H1 (cell line): ENCODE measurements around the gene TMEM198. TPM values are rescaled to one million over a fixed set of nuclear protein-coding genes. Genes with fewer than 3 reads are reported as not detected.
A peak's percentile ranks its signal among the peaks of the same experiment; 100 is the strongest.

Experiments used
- CTCF ChIA-PET: fragments of 300-600 bp; sonication (Branson Sonifier 250); formaldehyde crosslinking; loops from one replicate; lab custom pipeline; 2021; ENCODE audit not compliant: partially characterized antibody; lab: Charles Lee
- POLR2A ChIA-PET: fragments of 300-600 bp; sonication (Branson Sonifier 250); formaldehyde crosslinking; loops from one replicate; lab custom pipeline; 2021; ENCODE audit warnings: inconsistent platforms; ENCODE audit not compliant: partially characterized antibody; lab: Charles Lee
- DNase-seq, 2 experiments: peaks; one replicate each; pipeline versions ENCODE4 v3.0.0 to v3.0.0-alpha.2; 2010 to 2022; ENCODE audit warnings: low spot score in 2 of 2, low read depth in 1 of 2, mixed read lengths in 1 of 2
- FAIRE-seq: peaks from 2 replicates; lab custom pipeline; 2011; peaks lifted over from hg19 to GRCh38; lab: Jason Lieb, UNC
- H2AFZ ChIP-seq: 2 replicates; pipeline ENCODE4 v1.8.1; 2012; ENCODE audit warnings: low read length, inconsistent platforms
- H2AK5ac ChIP-seq: 2 replicates; pipeline ENCODE4 v1.6.1; 2013; ENCODE audit warnings: low read depth, low read length
- H2BK120ac ChIP-seq: replicated peaks from 2 replicates; pipeline ENCODE3; 2013; ENCODE audit warnings: low read depth, low read length, inconsistent platforms
- H2BK12ac ChIP-seq: 2 replicates; pipeline ENCODE4 v1.6.1; 2013; ENCODE audit warnings: low read depth, low read length
- H2BK15ac ChIP-seq: 2 replicates; pipeline ENCODE4 v1.6.1; 2013; ENCODE audit warnings: low read length
- H2BK20ac ChIP-seq: 2 replicates; pipeline ENCODE4 v1.6.1; 2013; ENCODE audit warnings: low read length
- H2BK5ac ChIP-seq: 2 replicates; pipeline ENCODE4 v1.6.1; 2013; ENCODE audit warnings: low read depth, low read length
- H3K14ac ChIP-seq: 2 replicates; pipeline ENCODE4 v1.6.1; 2013; ENCODE audit warnings: inconsistent platforms; ENCODE audit not compliant: insufficient read length
- H3K18ac ChIP-seq: 2 replicates; pipeline ENCODE4 v1.6.1; 2013; ENCODE audit warnings: low read length; ENCODE audit errors: extremely low read depth
- H3K23ac ChIP-seq: 2 replicates; pipeline ENCODE4 v1.6.1; 2013; ENCODE audit warnings: inconsistent platforms; ENCODE audit not compliant: insufficient read length
- H3K23me2 ChIP-seq: 2 replicates; pipeline ENCODE4 v1.6.1; 2013; ENCODE audit warnings: low read depth, low read length
- H3K27ac ChIP-seq: 2 replicates; pipeline ENCODE4 v1.6.1; 2011; ENCODE audit warnings: low read depth, low read length, inconsistent platforms
- H3K27me3 ChIP-seq, 4 experiments: replicated peaks in 1 of 4; 1 replicate in 1 of 4; 2 replicates in 3 of 4; pipeline versions ENCODE4 v1.6.1 to v1.8.1; 2011 to 2013; ENCODE audit warnings: low read length in 3 of 4, mild to moderate bottlenecking in 3 of 4, inconsistent platforms in 2 of 4, mixed read lengths in 2 of 4, moderate library complexity in 1 of 4; ENCODE audit not compliant: control insufficient read depth in 3 of 4, insufficient read depth in 3 of 4; ENCODE audit errors: extremely low read depth in 1 of 4
- H3K36me3 ChIP-seq, 4 experiments: 2 replicates each; pipeline versions ENCODE4 v1.6.1 to v1.8.1; 2011 to 2013; ENCODE audit warnings: mild to moderate bottlenecking in 4 of 4, low read length in 3 of 4, moderate library complexity in 2 of 4, control low read depth in 1 of 4, inconsistent platforms in 1 of 4; ENCODE audit not compliant: insufficient read depth in 4 of 4, control insufficient read depth in 2 of 4
- H3K4ac ChIP-seq: replicated peaks from 2 replicates; pipeline ENCODE3; 2013; ENCODE audit warnings: low read length, low read depth, mixed read lengths, inconsistent platforms; ENCODE audit not compliant: insufficient read length
- H3K4me1 ChIP-seq, 4 experiments: replicated peaks in 1 of 4; 1 replicate in 1 of 4; 2 replicates in 3 of 4; pipeline versions ENCODE4 v1.6.1 to v1.8.1; 2011 to 2013; ENCODE audit warnings: low read length in 3 of 4, inconsistent platforms in 2 of 4, mixed read lengths in 1 of 4; ENCODE audit not compliant: insufficient read depth in 4 of 4, control insufficient read depth in 3 of 4
- H3K4me2 ChIP-seq, 2 experiments: 2 replicates each; pipeline versions ENCODE4 v1.6.1 to v1.8.1; 2011 to 2013; ENCODE audit warnings: low read depth in 2 of 2, low read length in 2 of 2, control low read depth in 1 of 2, inconsistent platforms in 1 of 2, mild to moderate bottlenecking in 1 of 2; ENCODE audit not compliant: insufficient read depth in 1 of 2
- H3K4me3 ChIP-seq, 4 experiments: fragments of 200-600, 300-600 bp in 1 of 4; sonication (generic), shearing (Covaris generic), sonication (Bioruptor Twin) in 1 of 4; 2 replicates each; pipeline versions ENCODE4 v1.5.1 to v1.8.1; 2011 to 2016; ENCODE audit warnings: low read length in 4 of 4, low read depth in 3 of 4, control low read depth in 2 of 4, inconsistent platforms in 2 of 4, mild to moderate bottlenecking in 2 of 4, mixed read lengths in 1 of 4, moderate library complexity in 1 of 4; ENCODE audit not compliant: insufficient read depth in 2 of 4; ENCODE audit errors: extremely low read depth in 1 of 4
- H3K56ac ChIP-seq: replicated peaks from 2 replicates; pipeline ENCODE3; 2013; ENCODE audit warnings: low read depth, mild to moderate bottlenecking, mixed read lengths, low read length, inconsistent platforms; ENCODE audit not compliant: insufficient read length
- H3K79me1 ChIP-seq: 2 replicates; pipeline ENCODE4 v1.6.1; 2013; ENCODE audit warnings: low read depth, low read length, control low read depth
- H3K79me2 ChIP-seq, 2 experiments: 2 replicates each; pipeline versions ENCODE4 v1.6.1 to v1.8.1; 2012 to 2013; ENCODE audit warnings: low read length in 2 of 2, mild to moderate bottlenecking in 2 of 2, inconsistent platforms in 1 of 2; ENCODE audit not compliant: insufficient read depth in 2 of 2, control insufficient read depth in 1 of 2
- H3K9ac ChIP-seq, 4 experiments: replicated peaks in 1 of 4; 1 replicate in 1 of 4; 2 replicates in 3 of 4; pipeline versions ENCODE4 v1.6.1 to v1.8.1; 2011 to 2013; ENCODE audit warnings: low read depth in 3 of 4, low read length in 3 of 4, control low read depth in 2 of 4, mild to moderate bottlenecking in 2 of 4, moderate library complexity in 2 of 4, inconsistent platforms in 1 of 4; ENCODE audit errors: extremely low read depth in 1 of 4
- H3K9me3 ChIP-seq, 2 experiments: 2 replicates each; pipeline versions ENCODE4 v1.6.1 to v1.8.1; 2012 to 2013; ENCODE audit warnings: mild to moderate bottlenecking in 2 of 2, moderate library complexity in 2 of 2, control low read depth in 1 of 2, inconsistent platforms in 1 of 2, low read depth in 1 of 2, low read length in 1 of 2, mixed read lengths in 1 of 2; ENCODE audit not compliant: insufficient read depth in 2 of 2
- H4K20me1 ChIP-seq, 2 experiments: replicated peaks in 1 of 2; 2 replicates each; pipeline versions ENCODE3 to v1.8.1; 2011 to 2013; ENCODE audit warnings: inconsistent platforms in 2 of 2, low read length in 2 of 2, mild to moderate bottlenecking in 1 of 2; ENCODE audit not compliant: insufficient read depth in 2 of 2, control insufficient read depth in 1 of 2
- H4K5ac ChIP-seq: 2 replicates; pipeline ENCODE4 v1.6.1; 2013; ENCODE audit warnings: low read length, low read depth, mixed read lengths, inconsistent platforms; ENCODE audit not compliant: insufficient read length
- H4K8ac ChIP-seq: 2 replicates; pipeline ENCODE4 v1.8.0; 2013; ENCODE audit warnings: mild to moderate bottlenecking, moderate library complexity, low read length, inconsistent platforms; ENCODE audit not compliant: insufficient read depth; ENCODE audit errors: extremely low read depth
- H4K91ac ChIP-seq: replicated peaks from 2 replicates; pipeline ENCODE3; 2013; ENCODE audit warnings: low read length, mixed read lengths, inconsistent platforms; ENCODE audit not compliant: insufficient read length
- ATF2 ChIP-seq: IDR thresholded peaks from 2 replicates; pipeline ENCODE4 v1.6.1; 2012; ENCODE audit warnings: low read length, inconsistent platforms
- CHD1 ChIP-seq: IDR thresholded peaks from 2 replicates; pipeline ENCODE4 v1.6.1; 2012; ENCODE audit warnings: low read depth, low read length, improper control_type of control experiment
- KDM1A ChIP-seq: fragments of 200-600, 300-600 bp; sonication (generic); IDR thresholded peaks from 2 replicates; pipeline ENCODE4 v1.7.1; 2016; ENCODE audit warnings: mild to moderate bottlenecking, low read length, borderline replicate concordance
- MAX ChIP-seq: IDR thresholded peaks from 2 replicates; pipeline ENCODE4 v1.6.1; 2012; ENCODE audit warnings: inconsistent platforms
- PHF8 ChIP-seq: fragments of 200-600 bp; sonication (generic); conservative IDR thresholded peaks from 2 replicates; pipeline ENCODE4 v1.7.1; 2012; ENCODE audit warnings: low read depth, mild to moderate bottlenecking, inconsistent platforms, low read length, moderate library complexity
- RFX5 ChIP-seq: IDR thresholded peaks from 2 replicates; pipeline ENCODE4 v1.6.1; 2011; ENCODE audit warnings: low read depth, low read length, improper control_type of control experiment, borderline replicate concordance
- SAP30 ChIP-seq: fragments of 300-600 bp; sonication (generic); IDR thresholded peaks from 2 replicates; pipeline ENCODE4 v1.7.1; 2012; ENCODE audit warnings: low read length, moderate library complexity, mild to moderate bottlenecking, inconsistent platforms; ENCODE audit not compliant: insufficient read depth, insufficient replicate concordance
- SIRT6 ChIP-seq: IDR thresholded peaks from one replicate; pipeline ENCODE4 v1.7.1; 2012; ENCODE audit warnings: low read length, inconsistent platforms
- SP2 ChIP-seq: IDR thresholded peaks from 2 replicates; pipeline ENCODE4 v1.6.1; 2012; ENCODE audit warnings: mild to moderate bottlenecking, low read length, inconsistent platforms
- TBP ChIP-seq: IDR thresholded peaks from 2 replicates; pipeline ENCODE4 v1.6.1; 2011; ENCODE audit warnings: low read depth, low read length, improper control_type of control experiment
- WGBS, 2 experiments: shearing (Covaris generic) in 1 of 2; methylation state at CpG; one replicate each; pipeline versions ENCODE4 v1.1.6 to v1.1.7; 2013 to 2015; ENCODE audit warnings: low lambda C conversion rate in 2 of 2, mixed read lengths in 2 of 2, inconsistent platforms in 1 of 2, low coverage in 1 of 2, missing lambda C conversion rate in 1 of 2; ENCODE audit not compliant: insufficient replicate concordance in 2 of 2, insufficient coverage in 1 of 2, insufficient read length in 1 of 2; ENCODE audit errors: extremely low coverage in 1 of 2, missing lambda C conversion rate in 1 of 2; 5-methylcytosine and 5-hydroxymethylcytosine counted together
- polyA plus RNA-seq, 7 experiments: library from polyadenylated mRNA; depleted of rRNA in 3 of 7; stranded (reverse) in 5 of 7; unstranded in 2 of 7; fragments of >200 nt in 5 of 7; fragments of 200-250 nt in 2 of 7; gene quantifications; 1 replicate in 5 of 7; 2 replicates in 1 of 7; 4 replicates in 1 of 7; pipeline versions ENCODE4 v1.2.1 to v1.2.3, GENCODE V29; 2011 to 2013; ENCODE audit warnings: missing spikeins in 2 of 7, mixed read lengths in 2 of 7
- total RNA-seq: library from RNA; stranded (reverse); fragmentation: NEBNext Ultra II Directional; extraction: Animal tissue kit (Norgen Biotek cat#: 25700); gene quantifications from 2 replicates; pipeline ENCODE4 v1.2.1, GENCODE V29; 2021

Gene TMEM198
- total and polyA plus RNA-seq, 2 of the 8 experiments (the other 6 are each of a cell fraction or from before 2014, with no cell fraction given), result 10.2 to 10.4 TPM

- Histone ChIP-seq H3K36me3 (no peaks in the 10 kb centered on the region), H2BK5ac (no peak overlapping the region), H3K23me2 (peaks cover 2% of the 10 kb centered on the region; the same call in 1 of the 2 replicates), H3K27ac (no peak overlapping the region), H3K14ac (no peak overlapping the region), H2AK5ac (no peak overlapping the region), H3K27me3 (peaks cover 0 to 24% (median 12%) of the 10 kb centered on the region in 4 experiments; a peak in 6 of 7 replicates), H4K8ac (no peak overlapping the region; the same call in 1 of the 2 replicates), H2AFZ (no peak overlapping the region), H3K18ac (no peak overlapping the region), H3K4me2 (no peak overlapping the region), H3K4me1 (peaks cover 0 to 31% (median 20%) of the 10 kb centered on the region in 4 experiments; a peak in 6 of 7 replicates), H3K23ac (no peak overlapping the region), H3K79me2 (no peaks in the 10 kb centered on the region), H4K20me1 (no peaks in the 10 kb centered on the region), H2BK12ac (no peak overlapping the region), H3K79me1 (no peaks in the 10 kb centered on the region), H4K91ac (no peak overlapping the region), H3K56ac (no peak overlapping the region), H3K9ac (no peak overlapping the region), H2BK120ac (no peak overlapping the region), H3K9me3 (no peaks in the 10 kb centered on the region), H2BK20ac (no peak overlapping the region), H4K5ac (no peak overlapping the region), H3K4me3 (no peak overlapping the region), H3K4ac (no peak overlapping the region), H2BK15ac (peak overlapping the region; percentile 55; the same call in 1 of the 2 replicates)
- ChIA-PET CTCF (interaction anchor here (1.2 to 113.1 kb wide), 8 partner anchors 4 to 132 kb away, joined by 3 to 7248 read pairs (median 370); partner anchors contain the start of genes ASIC4, DES, GMPPA and SPEG), POLR2A (interaction anchor here (0.5 to 2.7 kb wide), 8 partner anchors 14 to 206 kb away, joined by 3 to 10 read pairs (median 4); partner anchors contain the start of genes CHPF, GMPPA and TMEM198)
- FAIRE-seq (no peak), DNase-seq (no peak)
- WGBS, 2 experiments, result 79% methylated on average over 9 of the region's 9 CpGs; no CpG with 5 or more reads in 1 of the 2 experiments
- TF ChIP-seq SAP30 (no peak), PHF8 (no peak), SIRT6 (no peak), RFX5 (no peak), TBP (no peak), CHD1 (no peak), MAX (no peak), SP2 (no peak), ATF2 (no peak), KDM1A (no peak)
These were observed 18.1 kb upstream of the TMEM198 start for GRCh38 chr2:219525533-219526232.
